SU-DHL-6 (cell line): ENCODE measurements around the gene FRRS1L.

Source experiments
- H2AFZ ChIP-seq: fragments of 200-600 bp; sonication (generic); 2 replicates; pipeline ENCODE4 v1.6.1; 2014; ENCODE audit warnings: low read depth, mild to moderate bottlenecking, moderate library complexity, mixed read lengths, antibody characterized with exemption, low read length; ENCODE audit not compliant: severe bottlenecking
- H3F3A ChIP-seq: fragments of 200-600 bp; shearing (Covaris generic); 2 replicates; pipeline ENCODE4 v1.6.0; 2016; ENCODE audit warnings: antibody characterized with exemption, mild to moderate bottlenecking; ENCODE audit not compliant: insufficient read depth
- H3K27ac ChIP-seq: fragments of 200-600 bp; sonication (generic); 2 replicates; pipeline ENCODE4 v1.5.1; 2016; ENCODE audit warnings: low read depth, mild to moderate bottlenecking, low read length, moderate library complexity, mixed read lengths
- H3K27me3 ChIP-seq: fragments of 200-600 bp; sonication (generic), shearing (Covaris generic); 2 replicates; pipeline ENCODE4 v1.6.0; 2014; ENCODE audit warnings: mild to moderate bottlenecking, low read length
- H3K36me3 ChIP-seq: fragments of 200-600 bp; sonication (generic); 2 replicates; pipeline ENCODE4 v1.6.1; 2014; ENCODE audit warnings: mild to moderate bottlenecking, low read length, mixed read lengths
- H3K4me2 ChIP-seq: fragments of 300-600, 200-600 bp; shearing (Covaris generic), sonication (generic); 2 replicates; pipeline ENCODE4 v1.6.0; 2014; ENCODE audit warnings: low read length, low read depth, mild to moderate bottlenecking; ENCODE audit not compliant: poor library complexity, severe bottlenecking
- H3K4me3 ChIP-seq: fragments of 200-600 bp; sonication (generic); 2 replicates; pipeline ENCODE4 v1.5.1; 2014; ENCODE audit warnings: antibody characterized with exemption, low read length, mild to moderate bottlenecking, mixed read lengths; ENCODE audit not compliant: insufficient read depth, poor library complexity, severe bottlenecking
- H3K79me2 ChIP-seq: fragments of 200-600 bp; sonication (generic); 2 replicates; pipeline ENCODE4 v1.6.1; 2014; ENCODE audit warnings: mild to moderate bottlenecking, low read length, moderate library complexity; ENCODE audit not compliant: insufficient read depth
- H3K9ac ChIP-seq: fragments of 200-600 bp; sonication (generic); 2 replicates; pipeline ENCODE4 v1.7.0; 2014; ENCODE audit warnings: mild to moderate bottlenecking, low read length
- H3K9me2 ChIP-seq: fragments of 200-600 bp; sonication (generic); replicated peaks from 2 replicates; pipeline ENCODE4 v1.6.1; 2014; ENCODE audit warnings: low read length; ENCODE audit not compliant: insufficient read depth
- H3K9me3 ChIP-seq: fragments of 200-600 bp; sonication (generic); 2 replicates; pipeline ENCODE4 v1.6.1; 2014; ENCODE audit warnings: low read length, mixed read lengths; ENCODE audit not compliant: insufficient read depth
- H4K20me1 ChIP-seq: fragments of 200-600 bp; sonication (generic); 2 replicates; pipeline ENCODE4 v1.6.1; 2014; ENCODE audit warnings: low read depth, mild to moderate bottlenecking, antibody characterized with exemption, low read length, moderate library complexity, mixed read lengths
- CTCF ChIP-seq: fragments of 200-600 bp; sonication (generic); IDR thresholded peaks from one replicate; pipeline ENCODE4 v1.5.1; 2017; ENCODE audit warnings: antibody characterized with exemption, mild to moderate bottlenecking, low read length, moderate library complexity; ENCODE audit not compliant: insufficient read depth, poor library complexity, severe bottlenecking
- EZH2phosphoT487 ChIP-seq: fragments of 200-600 bp; sonication (generic), shearing (Covaris generic); conservative IDR thresholded peaks from 2 replicates; pipeline ENCODE4 v1.6.1; 2018; ENCODE audit warnings: mild to moderate bottlenecking, antibody characterized with exemption, low read length, moderate library complexity, mixed read lengths

FRRS1L gene

DNA sequence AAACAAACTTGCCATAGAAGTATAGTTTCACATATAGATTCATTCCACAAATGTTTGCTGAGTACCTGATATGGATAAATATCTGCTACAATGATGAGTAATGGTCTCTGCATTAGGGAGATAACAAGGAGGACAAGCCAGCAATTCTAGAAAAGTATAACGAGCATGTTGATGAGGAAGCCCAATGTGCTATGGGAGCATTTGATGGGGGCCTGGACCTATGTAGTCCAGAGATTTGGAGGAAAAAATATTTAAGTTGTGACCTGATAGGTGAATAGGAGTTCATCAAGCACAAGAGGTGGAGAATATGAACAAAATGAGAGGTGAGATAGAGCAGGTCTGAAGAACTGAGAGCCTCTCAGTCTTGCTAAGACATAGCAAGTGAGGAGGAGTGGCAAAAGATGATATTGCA is 32.9 kb downstream of the FRRS1L start:
- no peak overlapping the region for H2AFZ ChIP-seq

DNA sequence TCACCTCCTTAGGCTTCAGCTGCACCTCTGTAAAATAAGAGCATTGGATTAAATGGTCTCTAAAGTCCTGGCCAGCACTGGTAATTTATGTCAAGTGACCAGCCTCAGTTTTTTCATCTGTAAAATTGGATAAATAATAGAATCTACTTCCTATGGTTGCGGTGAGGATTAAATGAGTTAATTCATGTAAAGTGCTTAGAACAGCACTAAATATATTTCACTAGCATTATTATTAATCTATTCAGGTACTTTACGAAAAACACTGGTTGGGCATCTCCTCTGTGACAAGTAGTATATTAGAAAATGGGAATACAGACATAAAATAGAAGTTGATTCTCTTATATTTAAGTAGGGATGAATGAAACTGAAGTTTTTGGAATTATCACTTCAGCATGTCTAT is 33.5 kb downstream of the FRRS1L start:
- H4K20me1 ChIP-seq = no peaks in the 10 kb centered on the region
- H3K27ac ChIP-seq = no peak overlapping the region
- no peak overlapping the region for H2AFZ ChIP-seq
- TF ChIP-seq CTCF (no peak), EZH2phosphoT487 (no peak)
- H3K4me3 ChIP-seq = no peak overlapping the region
- H3K36me3 ChIP-seq = no peaks in the 10 kb centered on the region
- H3K4me2 ChIP-seq = no peak overlapping the region
- no peaks in the 10 kb centered on the region for H3F3A ChIP-seq
- no peaks in the 10 kb centered on the region for H3K79me2 ChIP-seq
- H3K27me3 ChIP-seq = no peaks in the 10 kb centered on the region; the same call in 1 of the 2 replicates
- H3K9me2 ChIP-seq = no peaks in the 10 kb centered on the region
- no peaks in the 10 kb centered on the region for H3K9me3 ChIP-seq
- no peak overlapping the region for H3K9ac ChIP-seq

More for the DNA sequence above, 32.9 kb downstream of the FRRS1L start:
- H3K27me3 ChIP-seq = no peaks in the 10 kb centered on the region; the same call in 1 of the 2 replicates
- H3K27ac ChIP-seq = no peak overlapping the region
- no peaks in the 10 kb centered on the region for H3K79me2 ChIP-seq
- no peak overlapping the region for H3K9ac ChIP-seq
- no peaks in the 10 kb centered on the region for H3K9me2 ChIP-seq
- TF ChIP-seq EZH2phosphoT487 (no peak), CTCF (no peak)
- H3K9me3 ChIP-seq = no peaks in the 10 kb centered on the region
- no peaks in the 10 kb centered on the region for H4K20me1 ChIP-seq
- H3K4me3 ChIP-seq = no peak overlapping the region
- no peak overlapping the region for H3K4me2 ChIP-seq
- no peaks in the 10 kb centered on the region for H3F3A ChIP-seq
- H3K36me3 ChIP-seq = no peaks in the 10 kb centered on the region

DNA sequence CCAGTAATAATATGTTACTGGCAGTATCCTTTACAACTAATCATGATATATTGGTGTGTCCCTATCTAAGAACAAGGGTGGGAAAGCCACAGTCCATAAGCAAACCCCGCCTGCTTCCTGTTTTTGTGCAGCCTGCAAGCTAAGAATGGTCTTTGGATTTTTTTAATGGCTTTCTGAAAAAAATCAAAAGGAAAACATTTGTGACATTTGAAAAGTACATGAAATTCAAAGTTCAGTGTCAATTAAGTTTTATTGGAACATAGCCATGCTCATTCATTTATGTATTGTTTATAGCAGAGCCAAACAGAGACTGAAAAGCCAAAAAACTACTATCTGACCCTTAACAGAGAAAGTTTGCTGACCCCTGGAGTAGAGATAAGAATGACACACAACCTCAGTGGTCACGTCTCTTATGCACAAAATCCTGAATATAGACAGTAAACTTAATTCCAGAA is 34.5 kb downstream of the FRRS1L start:
- no peak overlapping the region for H3K4me2 ChIP-seq
- no peaks in the 10 kb centered on the region for H4K20me1 ChIP-seq

More for the DNA sequence above, 34.5 kb downstream of the FRRS1L start:
- Histone ChIP-seq H3K9ac (no peak overlapping the region), H3K9me2 (no peaks in the 10 kb centered on the region), H3K4me3 (no peak overlapping the region), H3K9me3 (no peaks in the 10 kb centered on the region), H3K79me2 (no peaks in the 10 kb centered on the region), H2AFZ (no peak overlapping the region), H3F3A (no peaks in the 10 kb centered on the region), H3K27ac (no peak overlapping the region), H3K36me3 (no peaks in the 10 kb centered on the region), H3K27me3 (no peaks in the 10 kb centered on the region; the same call in 1 of the 2 replicates)
- no peak for TF ChIP-seq EZH2phosphoT487
- TF ChIP-seq CTCF = no peak
